Panc1 (cell line): ENCODE data around the gene ACOXL. TPM values are rescaled to one million over a fixed set of nuclear protein-coding genes. Genes with fewer than 3 reads are reported as not detected.
A peak's percentile ranks its signal among the peaks of the same experiment; 100 is the strongest.
"Not testable (repeated sequence)": the region's sequence is repeated elsewhere in the genome, so short reads cannot be mapped to it uniquely, and the experiment has no call there.

Experiments
- ATAC-seq: fragments of 200-7000 bp; cut with Tn5 transposase; 2 replicates; pipeline ENCODE4 v1.9.1; 2020; ENCODE audit warnings: mild to moderate bottlenecking, moderate library complexity
- Bru-seq: library from RNA; stranded (reverse); fragments of 400-500 nt; gene quantifications from one replicate; lab custom pipeline; 2021; lab: Mats Ljungman, UMichigan
- BruChase-seq, 2 experiments: library from RNA; stranded (reverse); fragments of 400-500 nt; gene quantifications; one replicate each; lab custom pipeline; 2021; lab: Mats Ljungman, UMichigan
- BruUV-seq: library from RNA; stranded (reverse); fragments of 400-500 nt; replicated peaks from 2 replicates; lab custom pipeline; 2021; lab: Mats Ljungman, UMichigan
- CTCF ChIA-PET: fragments of 300-600 bp; sonication (Branson Sonifier 250); formaldehyde crosslinking; loops from one replicate; lab custom pipeline; 2022; ENCODE audit warnings: antibody characterized with exemption; lab: Charles Lee
- POLR2A ChIA-PET: fragments of 300-600 bp; sonication (Branson Sonifier 250); formaldehyde crosslinking; loops from one replicate; lab custom pipeline; 2022; ENCODE audit warnings: antibody characterized with exemption; lab: Charles Lee
- DNase-seq: peaks from one replicate; pipeline ENCODE4 v3.0.0-alpha.2; 2010; ENCODE audit warnings: low read depth, low spot score
- H3K27ac ChIP-seq: 2 replicates; pipeline ENCODE4 v1.5.1; 2011; ENCODE audit warnings: mild to moderate bottlenecking, low read length, inconsistent platforms
- H3K27me3 ChIP-seq: fragments of 200-500 bp; sonication (Bioruptor generic); 2 replicates; pipeline ENCODE4 v1.6.0; 2014; ENCODE audit warnings: low read length, inconsistent platforms; ENCODE audit not compliant: control insufficient read depth, insufficient read depth
- H3K36me3 ChIP-seq: fragments of 200-500 bp; sonication (Bioruptor generic); 2 replicates; pipeline ENCODE4 v1.5.1; 2014; ENCODE audit warnings: inconsistent platforms, mild to moderate bottlenecking, low read length, moderate library complexity; ENCODE audit not compliant: control insufficient read depth, insufficient read depth
- H3K4me1 ChIP-seq: 2 replicates; pipeline ENCODE4 v1.5.1; 2011; ENCODE audit warnings: inconsistent platforms, mild to moderate bottlenecking, low read length, moderate library complexity; ENCODE audit not compliant: control insufficient read depth, insufficient read depth
- H3K4me3 ChIP-seq, 2 experiments: 2 replicates each; pipeline ENCODE4 v1.5.1; 2011 to 2012; ENCODE audit warnings: low read depth in 2 of 2, low read length in 2 of 2, mild to moderate bottlenecking in 2 of 2, inconsistent platforms in 1 of 2, moderate library complexity in 1 of 2
- H3K9me3 ChIP-seq: fragments of 200-500 bp; sonication (Bioruptor generic); 2 replicates; pipeline ENCODE4 v1.5.1; 2014; ENCODE audit warnings: low read depth, mild to moderate bottlenecking, inconsistent platforms, low read length, moderate library complexity; ENCODE audit not compliant: control insufficient read depth, insufficient read depth
- CTCF ChIP-seq: fragments of 450-650 bp; IDR thresholded peaks from 2 replicates; pipeline ENCODE4 v1.5.1; 2017; ENCODE audit warnings: mild to moderate bottlenecking
- POLR2AphosphoS5 ChIP-seq: IDR thresholded peaks from 2 replicates; pipeline ENCODE4 v1.6.1; 2012; ENCODE audit warnings: mild to moderate bottlenecking, low read depth, low read length, moderate library complexity
- REST ChIP-seq, 2 experiments: IDR thresholded peaks; 2 replicates each; pipeline ENCODE4 v1.6.1; 2011 to 2012; ENCODE audit warnings: low read depth in 2 of 2, control low read depth in 1 of 2, low read length in 1 of 2, mild to moderate bottlenecking in 1 of 2, moderate library complexity in 1 of 2; ENCODE audit not compliant: insufficient read depth in 1 of 2
- SIN3A ChIP-seq: IDR thresholded peaks from 2 replicates; pipeline ENCODE4 v1.6.1; 2012; ENCODE audit warnings: low read depth, mild to moderate bottlenecking, low read length, moderate library complexity, borderline replicate concordance; ENCODE audit not compliant: insufficient read depth
- TCF7L2 ChIP-seq: IDR thresholded peaks from 2 replicates; pipeline ENCODE4 v1.6.1; 2011; ENCODE audit warnings: mild to moderate bottlenecking, low read depth, low read length, inconsistent platforms
- in situ Hi-C: cut with HindIII; loops from 2 replicates; pipeline ENCODE4 v1.10.0; 2016; ENCODE audit warnings: low sequenced_read_pairs, low pct_unique_long_range_greater_than_20kb
- intact Hi-C: fragments of 100-400 bp; cut with micrococcal nuclease; formaldehyde crosslinking; loops from one replicate; pipeline ENCODE4 v1.10.0; 2022; ENCODE audit not compliant: unreplicated experiment
- long read RNA-seq: library from polyadenylated mRNA; unstranded; transcript quantifications from one replicate; pipeline ENCODE4 v2.0.0, GENCODE V29; 2021; ENCODE audit not compliant: unreplicated experiment
- polyA plus RNA-seq: library from polyadenylated mRNA; unstranded; fragments of >200 nt; gene quantifications from one replicate; pipeline ENCODE4 v1.2.1, GENCODE V29; 2012; ENCODE audit warnings: missing spikeins; ENCODE audit not compliant: insufficient read length
- total RNA-seq: library from RNA; stranded (reverse); gene quantifications from one replicate; pipeline ENCODE4 v1.2.1, GENCODE V29; 2021; ENCODE audit not compliant: unreplicated experiment

Gene ACOXL
- total RNA-seq (4.9 TPM), Bru-seq, nascent RNA (percentile 53 among the genes with signal in this experiment), BruChase-seq, experiment 1, labeled RNA remaining after a 2-hour chase (percentile 46 among the genes with signal in this experiment), BruChase-seq, experiment 2, labeled RNA remaining after a 6-hour chase (percentile 42 among the genes with signal in this experiment)
- polyA plus RNA-seq, result 6.7 TPM
- long read RNA-seq, partial matches to known transcripts, result 4 of 20 reads
- long read RNA-seq, other reads (novel, unspliced or antisense), result 12 of 20 reads

DNA sequence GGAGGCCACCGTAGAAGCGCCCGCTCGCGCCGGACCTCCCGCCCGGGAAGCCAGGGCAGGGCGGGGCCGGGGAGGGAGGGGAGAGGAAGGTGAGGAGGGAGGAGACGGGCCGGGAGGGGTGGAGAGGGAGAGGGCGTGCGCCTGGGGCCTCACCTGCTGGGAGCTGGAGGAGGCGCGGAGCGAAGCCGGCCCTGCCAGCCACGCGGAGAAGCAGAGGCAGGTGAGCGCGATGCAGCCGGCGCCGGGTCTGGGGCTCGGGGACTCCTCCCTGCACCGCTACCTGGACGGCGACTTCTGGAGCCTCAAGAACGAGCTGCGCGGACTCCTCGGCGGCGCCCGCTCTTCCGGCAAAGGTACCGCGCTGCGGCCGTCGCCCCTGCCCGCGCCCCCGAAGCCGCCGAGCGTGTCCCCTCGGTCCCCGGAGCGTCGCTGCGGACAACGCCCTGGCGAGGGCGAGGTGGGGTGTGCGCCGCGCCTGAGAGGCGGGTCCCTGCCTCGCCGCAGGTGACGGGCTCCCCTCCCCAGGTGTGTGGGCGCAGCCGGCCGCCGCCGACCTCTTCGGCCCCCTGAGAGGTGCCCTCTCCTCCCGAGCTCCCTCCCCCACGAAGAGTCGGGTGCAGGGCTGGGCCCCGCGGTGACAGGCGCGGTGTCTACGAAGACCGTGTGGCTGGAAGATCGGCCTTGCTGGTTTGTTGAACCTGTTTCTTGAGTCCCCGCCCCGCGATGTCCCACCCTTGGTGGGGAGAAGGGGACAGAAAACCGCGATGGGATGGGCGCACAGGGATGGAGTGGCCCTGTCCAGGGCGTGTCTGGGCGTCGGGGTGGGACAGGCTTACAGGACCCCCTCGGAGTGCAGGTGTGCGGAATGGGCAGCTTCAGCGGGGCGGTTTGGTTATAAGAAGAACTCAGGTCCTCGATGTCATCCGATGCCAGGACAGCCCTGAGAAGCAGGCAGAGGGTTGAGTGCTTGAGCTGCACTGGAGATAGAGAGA is at the start of gene ACOXL:
Gene ACOXL, plus strand, starts transcription at position 152 of the 992 bp plus-strand sequence. CDS start 35,817 bp downstream, outside the sequence.
- Histone ChIP-seq H3K9me3 (no peaks in the 10 kb centered on the region), H3K36me3 (no peaks in the 10 kb centered on the region; the same call in 1 of the 2 replicates), H3K27me3 (peaks cover 17% of the 10 kb centered on the region), H3K4me3 (peak within 1 kb of the TSS; percentile 45 to 46), H3K4me1 (no peaks in the 10 kb centered on the region), H3K27ac (peak within 1 kb of the TSS; percentile 36; the same call in 1 of the 2 replicates)
- TF ChIP-seq TCF7L2 (no peak), CTCF (no peak), REST (IDR thresholded peaks at IDR 0.05; ENCODE audit: insufficient read depth in 1 of 2, low read depth in 2 of 2, low read length in 1 of 2) (no peak), POLR2AphosphoS5 (no peak), SIN3A (no peak)
- ATAC-seq (peak; percentile 78), DNase-seq (no peak)
- no TSS peak for BruUV-seq
- intact Hi-C loops (no loop called here), in situ Hi-C loops (no loop called here)
- POLR2A ChIA-PET, result no interaction called here
- CTCF ChIA-PET, result no interaction called here

DNA sequence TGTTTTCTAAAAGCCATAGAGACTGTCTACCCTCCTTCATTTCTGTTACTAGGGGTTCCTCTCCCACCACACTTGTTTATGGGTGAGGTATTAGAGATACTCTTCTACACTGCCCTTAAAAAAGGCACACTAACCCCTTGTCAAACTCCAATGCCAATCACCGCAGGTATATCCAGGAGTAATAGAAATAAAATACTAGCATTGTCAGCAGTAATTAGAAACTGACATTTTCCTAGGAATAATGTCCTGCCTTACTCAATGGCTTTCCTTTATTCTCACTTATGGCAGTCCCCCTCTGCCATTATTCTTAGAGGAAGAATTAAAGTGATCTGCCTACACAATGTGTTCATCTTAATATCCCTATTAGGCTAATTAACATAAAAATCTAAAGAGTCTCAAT is 49.5 kb upstream of the ACOXL start:
- peaks cover 3% of the 10 kb centered on the region; the same call in 1 of the 2 replicates for H3K36me3 ChIP-seq
- ChIA-PET CTCF (no interaction called here), POLR2A (no interaction called here)
- BruUV-seq, result no TSS peak
- peaks cover 11% of the 10 kb centered on the region for H3K4me1 ChIP-seq
- H3K27me3 ChIP-seq, result no peaks in the 10 kb centered on the region
- DNase-seq, result no peak
- no peak overlapping the region for H3K4me3 ChIP-seq
- intact Hi-C loops (no loop called here), in situ Hi-C loops (no loop called here)
- ATAC-seq, result no peak
- peaks cover 10% of the 10 kb centered on the region; the same call in 1 of the 2 replicates for H3K9me3 ChIP-seq
- TF ChIP-seq POLR2AphosphoS5 (no peak), TCF7L2 (no peak), REST (IDR thresholded peaks at IDR 0.05; ENCODE audit: insufficient read depth in 1 of 2, low read depth in 2 of 2, low read length in 1 of 2) (no peak), SIN3A (no peak)
- H3K27ac ChIP-seq, result no peak overlapping the region

GRCh38 chr2:110687775-110688484 is 44.4 kb upstream of the ACOXL start:
- POLR2A ChIA-PET, CTCF ChIA-PET, H3K36me3 ChIP-seq, H3K4me1 ChIP-seq, H3K27me3 ChIP-seq, H3K27ac ChIP-seq, ATAC-seq, BruUV-seq, DNase-seq, intact Hi-C loops, in situ Hi-C loops, H3K4me3 ChIP-seq, H3K9me3 ChIP-seq: not testable (repeated sequence)
